Effector memory CD4-positive, alpha-beta T cell (primary cell): ENCODE measurements around the gene KRTAP20-3.

ENCODE experiments used
- DNase-seq, 3 donors: peaks; one replicate each; pipeline ENCODE4 v3.0.0-alpha.2; 2020
- H3K27ac ChIP-seq: 2 replicates; pipeline ENCODE4 v1.7.0; 2013; ENCODE audit warnings: mild to moderate bottlenecking, low read length, moderate library complexity; ENCODE audit not compliant: insufficient read depth, poor library complexity, severe bottlenecking
- H3K27me3 ChIP-seq: replicated peaks from 2 replicates; pipeline ENCODE4 v1.7.0; 2013; ENCODE audit warnings: mild to moderate bottlenecking, low read length; ENCODE audit not compliant: insufficient read depth, control insufficient read depth, poor library complexity, severe bottlenecking
- H3K36me3 ChIP-seq: 2 replicates; pipeline ENCODE4 v1.7.0; 2013; ENCODE audit warnings: mild to moderate bottlenecking, low read length, moderate library complexity; ENCODE audit not compliant: control insufficient read depth, insufficient read depth
- H3K4me1 ChIP-seq: 2 replicates; pipeline ENCODE4 v1.7.0; 2013; ENCODE audit warnings: low read length, mild to moderate bottlenecking; ENCODE audit not compliant: control insufficient read depth, insufficient read depth, poor library complexity, severe bottlenecking
- H3K4me3 ChIP-seq: 2 replicates; pipeline ENCODE4 v1.7.0; 2013; ENCODE audit warnings: low read length, low read depth, mild to moderate bottlenecking; ENCODE audit not compliant: insufficient read depth, poor library complexity, severe bottlenecking
- H3K9me3 ChIP-seq: 2 replicates; pipeline ENCODE4 v1.7.0; 2013; ENCODE audit warnings: mild to moderate bottlenecking, low read length, moderate library complexity; ENCODE audit not compliant: control insufficient read depth

Gene KRTAP20-3

DNA sequence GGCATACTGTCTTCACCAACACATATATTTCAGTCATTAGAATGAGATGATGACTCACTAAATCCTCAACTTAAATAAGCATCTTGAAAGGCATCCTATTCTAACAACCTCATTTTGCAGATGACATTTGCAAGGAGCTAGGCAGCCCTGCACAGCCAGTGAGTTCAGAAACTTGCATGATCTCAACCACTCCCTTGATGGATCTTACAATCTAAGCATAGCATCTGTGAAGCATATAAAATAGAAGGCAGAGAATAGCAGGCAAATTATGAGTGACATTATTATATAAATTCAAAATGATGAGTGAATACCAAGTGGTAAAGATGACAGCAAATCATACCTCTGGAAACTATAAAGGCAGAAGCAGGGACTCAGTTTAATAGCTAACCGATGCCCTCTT, 31.6 kb downstream of the KRTAP20-3 start:
- Histone ChIP-seq H3K36me3 (no peaks in the 10 kb centered on the region), H3K27me3 (no peaks in the 10 kb centered on the region), H3K27ac (no peak overlapping the region), H3K4me3 (no peak overlapping the region), H3K4me1 (no peaks in the 10 kb centered on the region), H3K9me3 (no peaks in the 10 kb centered on the region)
- DNase-seq: no peak

DNA sequence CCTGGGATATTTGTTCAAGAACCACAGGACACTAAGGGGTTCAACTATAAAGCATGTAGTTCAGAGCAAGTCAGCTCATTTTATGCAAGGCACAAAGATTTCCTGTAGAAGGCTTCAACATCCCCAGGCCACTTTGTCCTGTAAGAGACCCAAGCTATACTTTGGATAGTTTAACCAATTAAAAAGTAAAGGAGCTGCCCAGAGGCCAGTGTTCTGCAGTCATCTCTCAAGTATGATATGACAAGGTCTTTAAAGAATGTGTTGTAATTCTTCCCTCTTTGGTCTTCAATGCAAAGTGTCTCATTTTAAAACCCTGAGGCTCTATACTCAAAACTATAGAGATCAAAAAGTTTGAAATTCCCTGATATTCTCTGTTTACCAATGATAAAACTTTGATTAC, 34.1 kb downstream of the KRTAP20-3 start:
- Histone ChIP-seq H3K36me3 (no peaks in the 10 kb centered on the region), H3K4me1 (no peaks in the 10 kb centered on the region), H3K4me3 (no peak overlapping the region), H3K27ac (no peak overlapping the region), H3K27me3 (no peaks in the 10 kb centered on the region), H3K9me3 (no peaks in the 10 kb centered on the region)
- no peak for DNase-seq

DNA sequence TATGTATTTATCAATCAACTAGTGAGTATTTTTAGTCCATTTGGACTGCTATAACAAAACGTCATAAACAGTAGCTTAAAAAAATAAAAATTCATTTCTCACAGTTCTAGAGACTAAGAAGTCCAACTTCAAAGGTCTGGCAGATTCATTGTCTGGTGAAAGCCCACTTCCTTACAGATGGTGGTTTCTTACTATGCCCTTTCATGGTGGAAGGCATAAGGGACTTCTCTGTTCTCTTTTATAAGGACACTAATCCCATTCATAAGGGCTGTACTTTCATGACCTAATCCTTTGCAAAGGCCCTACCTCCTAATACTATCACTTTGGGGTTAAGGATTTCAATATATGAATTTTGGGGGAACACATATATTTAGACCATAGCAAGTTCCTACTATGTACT, 37.9 kb downstream of the KRTAP20-3 start:
- Histone ChIP-seq H3K27ac (no peak overlapping the region), H3K36me3 (no peaks in the 10 kb centered on the region)

DNA sequence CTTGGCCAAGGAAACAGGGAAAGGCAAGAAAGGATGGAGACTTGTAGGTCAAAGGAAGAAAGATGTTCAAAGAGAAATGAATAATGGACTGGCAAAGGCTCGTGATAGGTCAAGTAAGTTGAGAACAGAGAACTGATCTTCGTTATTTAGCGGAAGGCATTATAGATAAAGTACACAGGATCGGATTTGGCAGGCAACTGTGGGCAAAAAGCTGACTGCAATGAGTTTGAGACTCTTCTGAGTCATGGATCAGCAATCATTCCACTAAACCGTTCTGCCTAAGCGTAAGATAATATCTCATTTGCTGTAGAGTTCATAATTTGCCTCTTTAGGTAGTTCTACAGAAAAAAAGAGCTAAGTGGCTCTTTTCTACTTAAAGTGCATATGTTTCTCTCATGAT, 41.8 kb downstream of the KRTAP20-3 start:
- DNase-seq: no peak
- Histone ChIP-seq H3K27ac (no peak overlapping the region), H3K36me3 (no peaks in the 10 kb centered on the region), H3K4me1 (no peaks in the 10 kb centered on the region), H3K4me3 (no peak overlapping the region), H3K27me3 (no peaks in the 10 kb centered on the region), H3K9me3 (no peaks in the 10 kb centered on the region)

More for the DNA sequence above, 37.9 kb downstream of the KRTAP20-3 start:
- no peak for DNase-seq
- no peaks in the 10 kb centered on the region for H3K4me1 ChIP-seq
- H3K4me3 ChIP-seq: no peak overlapping the region
- H3K9me3 ChIP-seq: no peaks in the 10 kb centered on the region
- no peaks in the 10 kb centered on the region for H3K27me3 ChIP-seq

- no peaks in the 10 kb centered on the region for H3K27me3 ChIP-seq
- H3K4me1 ChIP-seq: no peaks in the 10 kb centered on the region
- H3K9me3 ChIP-seq: no peaks in the 10 kb centered on the region
- no peak overlapping the region for H3K4me3 ChIP-seq
- no peak for DNase-seq
- no peaks in the 10 kb centered on the region for H3K36me3 ChIP-seq
- no peak overlapping the region for H3K27ac ChIP-seq
Observed at GRCh38 chr21:30689822-30690221, 47.2 kb downstream of the KRTAP20-3 start.
